GM12878 (cell line): ENCODE measurements around the gene SMOC2. TPM values are rescaled to one million over a fixed set of nuclear protein-coding genes. Genes with fewer than 3 reads are reported as not detected.

ENCODE experiments used
- ATAC-seq: fragments of 200-7000 bp; cut with Tn5 transposase; 3 replicates; pipeline ENCODE4 v1.9.1; 2020; ENCODE audit warnings: mild to moderate bottlenecking, moderate library complexity
- BruUV-seq: library from RNA; stranded (reverse); fragments of 400-500 nt; replicated peaks from 2 replicates; lab custom pipeline; 2021; lab: Mats Ljungman, UMichigan
- CTCF ChIA-PET: fragments of 300-600 bp; sonication (Branson Sonifier 250); formaldehyde crosslinking; extraction: SDS; loops from one replicate; lab custom pipeline; 2021; ENCODE audit warnings: inconsistent platforms; lab: Yijun Ruan, JAX
- POLR2A ChIA-PET: fragments of 350-600 bp; formaldehyde crosslinking; extraction: SDS; loops from one replicate; lab custom pipeline; 2021; ENCODE audit warnings: inconsistent platforms; lab: Charles Lee
- RAD21 ChIA-PET: fragments of 300-600 bp; sonication (Branson Sonifier 250); formaldehyde crosslinking; loops from one replicate; lab custom pipeline; 2023; ENCODE audit warnings: antibody characterized with exemption; ENCODE audit not compliant: unreplicated experiment; lab: Charles Lee
- SMC1A ChIA-PET: fragments of 300-600 bp; sonication (Branson Sonifier 250); formaldehyde crosslinking; loops from one replicate; lab custom pipeline; 2023; ENCODE audit not compliant: unreplicated experiment, uncharacterized antibody; lab: Charles Lee
- DNase-seq: peaks from one replicate; pipeline ENCODE4 v3.0.0-alpha.2; 2011; ENCODE audit warnings: low read depth, low spot score
- FAIRE-seq: peaks from 3 replicates; lab custom pipeline; 2011; peaks lifted over from hg19 to GRCh38; lab: Jason Lieb, UNC
- H2AFZ ChIP-seq: 2 replicates; pipeline ENCODE4 v1.6.0; 2011; ENCODE audit warnings: low read depth, low read length, control low read depth; ENCODE audit not compliant: control insufficient read depth
- H3K27ac ChIP-seq: 2 replicates; pipeline ENCODE4 v1.5.1; 2011; ENCODE audit warnings: control low read depth; ENCODE audit not compliant: control insufficient read depth, insufficient read depth
- H3K27me3 ChIP-seq, 2 experiments: replicated peaks in 1 of 2; 2 replicates each; pipeline versions ENCODE4 v1.6.0 to v1.6.1; 2011; ENCODE audit warnings: low read length in 1 of 2; ENCODE audit not compliant: control insufficient read depth in 2 of 2, insufficient read depth in 2 of 2
- H3K36me3 ChIP-seq, 2 experiments: 2 replicates each; pipeline ENCODE4 v1.5.1; 2011; ENCODE audit warnings: low read length in 1 of 2; ENCODE audit not compliant: control insufficient read depth in 2 of 2, insufficient read depth in 2 of 2
- H3K4me1 ChIP-seq: 2 replicates; pipeline ENCODE4 v1.6.1; 2011; ENCODE audit warnings: mild to moderate bottlenecking, low read length, moderate library complexity, mixed read lengths; ENCODE audit not compliant: control insufficient read depth, insufficient read depth
- H3K4me2 ChIP-seq: 2 replicates; pipeline ENCODE4 v1.6.0; 2011; ENCODE audit warnings: control low read depth; ENCODE audit not compliant: control insufficient read depth, insufficient read depth
- H3K4me3 ChIP-seq: fragments of 200-600 bp; sonication (generic); 2 replicates; pipeline ENCODE4 v1.5.1; 2016
- H3K79me2 ChIP-seq: 2 replicates; pipeline ENCODE4 v1.6.0; 2011; ENCODE audit warnings: low read length; ENCODE audit not compliant: control insufficient read depth, insufficient read depth
- H3K9ac ChIP-seq: 2 replicates; pipeline ENCODE4 v1.8.0; 2011; ENCODE audit warnings: low read length, control low read depth, mixed read lengths; ENCODE audit not compliant: control insufficient read depth, insufficient read depth
- H3K9me3 ChIP-seq: replicated peaks from 3 replicates; pipeline ENCODE4 v1.5.1; 2011; ENCODE audit warnings: mild to moderate bottlenecking, low read length; ENCODE audit not compliant: control insufficient read depth, insufficient read depth
- H4K20me1 ChIP-seq: 2 replicates; pipeline ENCODE4 v1.6.0; 2011; ENCODE audit not compliant: control insufficient read depth, insufficient read depth
- E4F1 ChIP-seq: fragments of 450-650 bp; IDR thresholded peaks from 2 replicates; pipeline ENCODE4 v1.6.1; 2018; ENCODE audit warnings: borderline replicate concordance, mild to moderate bottlenecking; ENCODE audit not compliant: partially characterized antibody
- IKZF1 ChIP-seq: fragments of 450-650 bp; conservative IDR thresholded peaks from 2 replicates; pipeline ENCODE4 v1.6.1; 2017; ENCODE audit warnings: antibody characterized with exemption, mild to moderate bottlenecking
- PRDM15 ChIP-seq: fragments of 450-650 bp; formaldehyde crosslinking; IDR thresholded peaks from 2 replicates; pipeline ENCODE4 v1.4.0; 2020; ENCODE audit warnings: mild to moderate bottlenecking, moderate library complexity
- WGBS: methylation state at CpG from one replicate; pipeline ENCODE4 v1.1.6; 2016; ENCODE audit warnings: low lambda C conversion rate; ENCODE audit not compliant: insufficient replicate concordance, insufficient coverage; ENCODE audit errors: missing lambda C conversion rate; 5-methylcytosine and 5-hydroxymethylcytosine counted together
- in situ Hi-C: fragments of 300-500 bp; cut with MboI; formaldehyde crosslinking; loops from 9 replicates; pipeline ENCODE4 v1.14.3; 2018; ENCODE audit warnings: mixed read lengths
- intact Hi-C: fragments of 100-400 bp; cut with micrococcal nuclease; formaldehyde crosslinking; loops from one replicate; pipeline ENCODE4 v1.14.2; 2022; ENCODE audit not compliant: unreplicated experiment
- polyA plus RNA-seq, 11 experiments: library from polyadenylated mRNA; depleted of rRNA in 4 of 11; unstranded in 6 of 11; stranded (reverse) in 5 of 11; fragments of >200 nt; fragmentation: Nextera tagmentation in 4 of 11; fragmentation: Illumina TruSeq in 1 of 11; extraction: Ambion mirVana in 4 of 11; extraction: Trizol in 1 of 11; gene quantifications; 1 replicate in 1 of 11; 2 replicates in 10 of 11; pipeline versions ENCODE4 v1.2.1 to v1.2.3, GENCODE V29; 2011 to 2016; ENCODE audit warnings: inconsistent platforms in 2 of 11, missing spikeins in 2 of 11, low read depth in 1 of 11
- total RNA-seq, 4 experiments: library from RNA; depleted of rRNA in 3 of 4; stranded (reverse); fragments of >200 nt in 3 of 4; fragmentation: Illumina TruSeq in 1 of 4; extraction: Trizol in 1 of 4; gene quantifications; 2 replicates each; pipeline versions ENCODE4 v1.2.1 to v1.2.3, GENCODE V29; 2013 to 2021

SMOC2 gene
- total and polyA plus RNA-seq, 10 of the 15 experiments (the other 5 are each of a cell fraction or from before 2014, with no cell fraction given), result 0.10 to 0.12 TPM; not detected in 8

GRCh38 chr6:168455847-168456530, 15.0 kb downstream of the SMOC2 start:
- no TSS peak for BruUV-seq
- ChIA-PET RAD21 (no interaction called here), CTCF (no interaction called here), SMC1A (no interaction called here), POLR2A (no interaction called here)
- WGBS, result 59% methylated on average over 32 of the region's 32 CpGs
- ATAC-seq, result no peak
- no peak overlapping the region for H3K9ac ChIP-seq
- no peak for DNase-seq
- no peak overlapping the region for H3K4me3 ChIP-seq
- intact Hi-C loops (no loop called here), in situ Hi-C loops (no loop called here)
- H3K4me1 ChIP-seq, result no peaks in the 10 kb centered on the region
- no peaks in the 10 kb centered on the region for H3K27me3 ChIP-seq
- H3K9me3 ChIP-seq, result no peaks in the 10 kb centered on the region
- H3K4me2 ChIP-seq, result no peak overlapping the region
- no peaks in the 10 kb centered on the region for H3K36me3 ChIP-seq
- H3K79me2 ChIP-seq, result no peaks in the 10 kb centered on the region
- H3K27ac ChIP-seq, result no peak overlapping the region
- no peak for FAIRE-seq
- H4K20me1 ChIP-seq, result no peaks in the 10 kb centered on the region
- no peak overlapping the region for H2AFZ ChIP-seq
- TF ChIP-seq E4F1 (no peak), PRDM15 (CRISPR knock-in tag) (no peak), IKZF1 (no peak)
- TF ChIP-seq, all 136 proteins: peak for 0
